SU-DHL-6 (cell line): ENCODE measurements around the gene CCT4.
"Not testable (repeated sequence)": the region's sequence is repeated elsewhere in the genome, so short reads cannot be mapped to it uniquely, and the experiment has no call there.

Experiments used
- H2AFZ ChIP-seq: fragments of 200-600 bp; sonication (generic); 2 replicates; pipeline ENCODE4 v1.6.1; 2014; ENCODE audit warnings: low read depth, mild to moderate bottlenecking, moderate library complexity, mixed read lengths, antibody characterized with exemption, low read length; ENCODE audit not compliant: severe bottlenecking
- H3F3A ChIP-seq: fragments of 200-600 bp; shearing (Covaris generic); 2 replicates; pipeline ENCODE4 v1.6.0; 2016; ENCODE audit warnings: antibody characterized with exemption, mild to moderate bottlenecking; ENCODE audit not compliant: insufficient read depth
- H3K27ac ChIP-seq: fragments of 200-600 bp; sonication (generic); 2 replicates; pipeline ENCODE4 v1.5.1; 2016; ENCODE audit warnings: low read depth, mild to moderate bottlenecking, low read length, moderate library complexity, mixed read lengths
- H3K27me3 ChIP-seq: fragments of 200-600 bp; sonication (generic), shearing (Covaris generic); 2 replicates; pipeline ENCODE4 v1.6.0; 2014; ENCODE audit warnings: mild to moderate bottlenecking, low read length
- H3K36me3 ChIP-seq: fragments of 200-600 bp; sonication (generic); 2 replicates; pipeline ENCODE4 v1.6.1; 2014; ENCODE audit warnings: mild to moderate bottlenecking, low read length, mixed read lengths
- H3K4me2 ChIP-seq: fragments of 300-600, 200-600 bp; shearing (Covaris generic), sonication (generic); 2 replicates; pipeline ENCODE4 v1.6.0; 2014; ENCODE audit warnings: low read length, low read depth, mild to moderate bottlenecking; ENCODE audit not compliant: poor library complexity, severe bottlenecking
- H3K4me3 ChIP-seq: fragments of 200-600 bp; sonication (generic); 2 replicates; pipeline ENCODE4 v1.5.1; 2014; ENCODE audit warnings: antibody characterized with exemption, low read length, mild to moderate bottlenecking, mixed read lengths; ENCODE audit not compliant: insufficient read depth, poor library complexity, severe bottlenecking
- H3K79me2 ChIP-seq: fragments of 200-600 bp; sonication (generic); 2 replicates; pipeline ENCODE4 v1.6.1; 2014; ENCODE audit warnings: mild to moderate bottlenecking, low read length, moderate library complexity; ENCODE audit not compliant: insufficient read depth
- H3K9ac ChIP-seq: fragments of 200-600 bp; sonication (generic); 2 replicates; pipeline ENCODE4 v1.7.0; 2014; ENCODE audit warnings: mild to moderate bottlenecking, low read length
- H3K9me2 ChIP-seq: fragments of 200-600 bp; sonication (generic); replicated peaks from 2 replicates; pipeline ENCODE4 v1.6.1; 2014; ENCODE audit warnings: low read length; ENCODE audit not compliant: insufficient read depth
- H3K9me3 ChIP-seq: fragments of 200-600 bp; sonication (generic); 2 replicates; pipeline ENCODE4 v1.6.1; 2014; ENCODE audit warnings: low read length, mixed read lengths; ENCODE audit not compliant: insufficient read depth
- H4K20me1 ChIP-seq: fragments of 200-600 bp; sonication (generic); 2 replicates; pipeline ENCODE4 v1.6.1; 2014; ENCODE audit warnings: low read depth, mild to moderate bottlenecking, antibody characterized with exemption, low read length, moderate library complexity, mixed read lengths
- CTCF ChIP-seq: fragments of 200-600 bp; sonication (generic); IDR thresholded peaks from one replicate; pipeline ENCODE4 v1.5.1; 2017; ENCODE audit warnings: antibody characterized with exemption, mild to moderate bottlenecking, low read length, moderate library complexity; ENCODE audit not compliant: insufficient read depth, poor library complexity, severe bottlenecking
- EZH2phosphoT487 ChIP-seq: fragments of 200-600 bp; sonication (generic), shearing (Covaris generic); conservative IDR thresholded peaks from 2 replicates; pipeline ENCODE4 v1.6.1; 2018; ENCODE audit warnings: mild to moderate bottlenecking, antibody characterized with exemption, low read length, moderate library complexity, mixed read lengths

Gene CCT4

GRCh38 chr2:61878761-61879160 lies 9.7 kb downstream of the CCT4 start:
- H3K79me2 ChIP-seq = peaks cover 9% of the 10 kb centered on the region

GRCh38 chr2:61877571-61878245 lies 10.7 kb downstream of the CCT4 start:
- no peak overlapping the region for H3K4me2 ChIP-seq
- no peak overlapping the region for H3K4me3 ChIP-seq
- TF ChIP-seq CTCF = no peak
- no peak for TF ChIP-seq EZH2phosphoT487
- H3K9me2 ChIP-seq = no peaks in the 10 kb centered on the region
- no peak overlapping the region for H3K9ac ChIP-seq
- no peaks in the 10 kb centered on the region for H3K9me3 ChIP-seq
- H4K20me1 ChIP-seq = peaks cover 3% of the 10 kb centered on the region; the same call in 1 of the 2 replicates
- peaks cover 8% of the 10 kb centered on the region for H3K79me2 ChIP-seq
- no peak overlapping the region for H2AFZ ChIP-seq
- peaks cover 32% of the 10 kb centered on the region; the same call in 1 of the 2 replicates for H3F3A ChIP-seq
- no peak overlapping the region for H3K27ac ChIP-seq
- H3K36me3 ChIP-seq = peaks cover 69% of the 10 kb centered on the region
- H3K27me3 ChIP-seq = no peaks in the 10 kb centered on the region

More at GRCh38 chr2:61878761-61879160, 9.7 kb downstream of the CCT4 start:
- TF ChIP-seq CTCF = no peak
- no peak for TF ChIP-seq EZH2phosphoT487
- Histone ChIP-seq H4K20me1 (peaks cover 3% of the 10 kb centered on the region; the same call in 1 of the 2 replicates), H3K9ac (no peak overlapping the region), H3K9me3 (no peaks in the 10 kb centered on the region), H2AFZ (no peak overlapping the region), H3K27me3 (no peaks in the 10 kb centered on the region), H3K4me3 (no peak overlapping the region), H3F3A (peaks cover 28% of the 10 kb centered on the region; the same call in 1 of the 2 replicates), H3K4me2 (no peak overlapping the region), H3K36me3 (peaks cover 67% of the 10 kb centered on the region), H3K9me2 (no peaks in the 10 kb centered on the region), H3K27ac (no peak overlapping the region)

GRCh38 chr2:61876400-61876799 lies 12.1 kb downstream of the CCT4 start:
- Histone ChIP-seq H3K4me2 (no peak overlapping the region), H3K27me3 (no peaks in the 10 kb centered on the region), H3K9me3 (no peaks in the 10 kb centered on the region), H3F3A (peaks cover 32% of the 10 kb centered on the region; the same call in 1 of the 2 replicates), H2AFZ (no peak overlapping the region), H3K27ac (no peak overlapping the region), H3K36me3 (peaks cover 69% of the 10 kb centered on the region), H3K9me2 (no peaks in the 10 kb centered on the region), H3K79me2 (peaks cover 8% of the 10 kb centered on the region), H4K20me1 (peaks cover 3% of the 10 kb centered on the region; the same call in 1 of the 2 replicates), H3K9ac (no peak overlapping the region), H3K4me3 (no peak overlapping the region)
- TF ChIP-seq CTCF (no peak), EZH2phosphoT487 (no peak)

- not testable (repeated sequence) for H3K4me2 ChIP-seq, H3K79me2 ChIP-seq, H3K9me3 ChIP-seq, H4K20me1 ChIP-seq, H3K9ac ChIP-seq, H3K9me2 ChIP-seq, H3F3A ChIP-seq, H2AFZ ChIP-seq, H3K27ac ChIP-seq, H3K4me3 ChIP-seq, H3K27me3 ChIP-seq
- H3K36me3 ChIP-seq = peaks cover 29% of the 10 kb centered on the region
Observed at GRCh38 chr2:61866482-61867089, 21.9 kb downstream of the CCT4 start.
